Muscle layer of duodenum (tissue), 2 donors: ENCODE measurements around the gene TUSC2.
"Not testable (repeated sequence)": the region's sequence is repeated elsewhere in the genome, so short reads cannot be mapped to it uniquely, and the experiment has no call there.

Experiments used
- H3K27ac ChIP-seq: one replicate; pipeline ENCODE4 v1.7.0; 2013; ENCODE audit warnings: mild to moderate bottlenecking, low read length
- H3K27me3 ChIP-seq: one replicate; pipeline ENCODE4 v1.7.0; 2013; ENCODE audit warnings: low read depth, mild to moderate bottlenecking, control low read depth, low read length
- H3K36me3 ChIP-seq, 2 donors: one replicate each; pipeline ENCODE4 v1.7.0; 2013; ENCODE audit warnings: low read length in 2 of 2, control low read depth in 1 of 2, mild to moderate bottlenecking in 1 of 2; ENCODE audit not compliant: insufficient read depth in 2 of 2, control insufficient read depth in 1 of 2
- H3K4me1 ChIP-seq, 2 donors: one replicate each; pipeline ENCODE4 v1.7.0; 2013; ENCODE audit warnings: low read length in 2 of 2, mild to moderate bottlenecking in 2 of 2, control low read depth in 1 of 2, moderate library complexity in 1 of 2; ENCODE audit not compliant: insufficient read depth in 2 of 2, control insufficient read depth in 1 of 2
- H3K4me3 ChIP-seq, 2 donors: one replicate each; pipeline ENCODE4 v1.7.0; 2013; ENCODE audit warnings: low read length in 2 of 2, low read depth in 1 of 2, mild to moderate bottlenecking in 1 of 2
- H3K9me3 ChIP-seq, 2 donors: one replicate each; pipeline ENCODE4 v1.7.0; 2013; ENCODE audit warnings: low read length in 2 of 2, control low read depth in 1 of 2, mild to moderate bottlenecking in 1 of 2; ENCODE audit not compliant: control insufficient read depth in 1 of 2
- donor health status: healthy.

Gene TUSC2

DNA sequence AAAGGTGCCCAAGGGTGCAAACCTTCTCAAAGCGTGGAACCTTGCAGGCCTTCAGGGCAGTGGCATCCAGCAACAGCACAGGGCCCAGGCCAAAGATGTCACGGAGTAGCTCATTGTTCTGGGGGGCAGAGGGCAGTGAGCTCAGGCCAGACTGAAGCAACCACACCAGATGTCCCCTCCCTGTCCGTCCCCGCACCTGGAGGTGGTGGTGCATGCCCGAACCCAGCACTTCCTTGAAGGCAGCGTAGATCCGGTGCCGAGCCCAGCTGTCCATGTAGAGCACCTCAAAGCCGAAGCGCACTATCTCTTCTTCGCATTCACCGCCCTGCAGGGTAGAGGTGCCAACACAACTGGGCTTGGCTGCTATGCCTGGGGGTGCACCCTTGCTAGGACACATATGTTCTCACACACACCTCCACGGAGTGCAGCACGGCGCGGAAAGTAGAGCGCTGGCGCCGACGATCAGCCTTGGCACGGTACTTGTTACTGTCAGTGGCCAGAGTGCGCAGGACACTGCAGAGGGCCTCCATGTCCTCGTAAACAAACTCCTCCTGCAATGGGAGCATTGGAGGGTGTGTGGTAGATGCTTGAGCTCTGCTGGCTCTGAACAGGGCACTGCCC is 39.5 kb downstream of the TUSC2 start:
- peaks cover 5 to 24% of the 10 kb centered on the region in 2 donors for H3K4me1 ChIP-seq
- H3K27ac ChIP-seq, result no peak overlapping the region
- H3K36me3 ChIP-seq, result peaks cover 32 to 43% of the 10 kb centered on the region in 2 donors
- no peaks in the 10 kb centered on the region for H3K27me3 ChIP-seq
- no peaks in the 10 kb centered on the region for H3K9me3 ChIP-seq
- H3K4me3 ChIP-seq, result no peak overlapping the region

DNA sequence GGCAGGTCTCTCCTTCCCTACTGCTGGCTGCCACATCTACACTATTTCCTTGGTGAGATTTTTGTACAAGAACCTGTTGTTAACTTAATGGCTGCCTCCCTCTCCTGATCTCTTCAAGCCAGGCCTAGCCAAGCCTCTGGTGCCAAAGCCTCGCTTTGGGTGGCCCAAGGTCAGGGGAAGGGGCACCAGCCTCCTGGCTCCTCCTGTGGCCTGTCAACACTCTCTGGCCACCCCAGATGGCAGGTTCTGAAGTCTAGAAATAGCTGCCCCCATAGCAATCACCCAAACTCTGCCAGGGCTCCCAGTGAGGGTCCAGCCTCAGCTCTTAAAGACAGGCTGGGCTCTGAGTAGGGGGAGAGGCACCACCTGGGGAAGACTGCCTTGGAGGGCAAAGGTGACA is 40.8 kb downstream of the TUSC2 start:
- Histone ChIP-seq H3K36me3 (peaks cover 32 to 43% of the 10 kb centered on the region in 2 donors), H3K4me1 (peaks cover 0 to 14% of the 10 kb centered on the region in 2 donors), H3K27me3 (no peaks in the 10 kb centered on the region), H3K4me3 (no peak overlapping the region), H3K27ac (no peak overlapping the region), H3K9me3 (no peaks in the 10 kb centered on the region)

DNA sequence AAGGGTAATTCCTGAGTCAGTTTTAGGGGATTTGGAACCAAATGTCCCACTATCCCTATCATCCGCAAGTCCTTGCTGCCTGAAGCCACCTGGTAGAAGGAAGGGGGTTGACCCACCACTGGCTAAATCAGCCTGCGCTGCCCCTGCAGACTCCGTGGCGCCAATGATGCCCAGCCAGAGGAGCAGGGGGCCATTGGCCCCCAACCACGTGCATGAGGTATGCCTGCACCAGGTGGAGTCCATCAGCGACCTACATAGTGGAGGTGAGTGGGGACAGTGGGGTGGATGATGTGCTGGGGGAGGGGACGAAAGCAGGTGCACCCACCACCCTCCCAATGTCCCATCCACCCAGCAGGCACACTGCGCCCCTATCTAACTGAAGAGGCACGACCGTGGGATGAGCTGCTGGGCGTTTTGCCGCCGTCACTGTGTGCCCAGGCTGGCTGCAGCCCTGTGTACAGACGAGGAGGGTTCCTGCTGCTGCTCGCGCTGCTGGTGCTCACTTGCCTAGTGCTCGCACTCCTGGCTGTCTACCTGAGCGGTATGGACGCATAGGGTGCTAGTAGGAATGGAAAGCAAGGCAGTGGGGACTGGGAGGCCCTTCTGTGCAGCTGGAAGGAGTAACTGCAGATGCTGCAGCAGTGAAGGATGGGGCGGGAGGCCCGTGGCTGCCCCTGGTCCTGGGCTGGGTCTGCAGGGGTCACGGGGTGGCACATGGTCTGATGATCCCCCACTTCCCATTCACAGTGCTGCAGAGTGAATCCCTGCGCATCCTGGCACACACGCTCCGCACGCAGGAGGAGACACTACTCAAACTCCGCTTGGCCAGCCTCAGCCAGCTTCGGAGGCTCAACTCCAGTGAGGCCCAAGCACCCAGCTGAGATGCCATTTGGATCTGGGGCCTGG is 41.4 kb downstream of the TUSC2 start:
- Histone ChIP-seq H3K4me3 (no peak overlapping the region), H3K9me3 (no peaks in the 10 kb centered on the region), H3K4me1 (peaks cover 0 to 12% of the 10 kb centered on the region in 2 donors), H3K27ac (no peak overlapping the region), H3K36me3 (peaks cover 32 to 43% of the 10 kb centered on the region in 2 donors), H3K27me3 (no peaks in the 10 kb centered on the region)

DNA sequence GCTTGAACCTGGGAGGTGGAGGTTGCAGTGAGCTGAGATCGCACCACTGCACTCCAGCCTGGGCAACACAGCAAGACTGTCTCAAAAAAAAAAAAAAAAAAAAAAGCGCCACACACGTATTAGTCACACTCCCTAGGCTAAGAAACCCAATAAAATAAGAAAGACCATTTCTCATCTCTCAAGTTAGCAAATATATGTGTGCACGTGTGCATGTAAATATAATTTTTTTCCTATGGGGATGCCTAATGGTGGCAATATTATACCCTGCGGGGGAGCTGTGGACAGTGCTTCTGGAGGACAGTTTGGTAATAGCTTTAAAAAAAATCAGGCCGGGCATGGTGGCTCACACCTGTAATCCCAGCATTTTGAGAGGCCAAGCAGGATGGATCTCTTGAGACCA is 43.9 kb downstream of the TUSC2 start:
- not testable (repeated sequence) for H3K27me3 ChIP-seq, H3K9me3 ChIP-seq, H3K4me3 ChIP-seq, H3K27ac ChIP-seq, H3K4me1 ChIP-seq
- peaks cover 23 to 29% of the 10 kb centered on the region in 2 donors for H3K36me3 ChIP-seq

DNA sequence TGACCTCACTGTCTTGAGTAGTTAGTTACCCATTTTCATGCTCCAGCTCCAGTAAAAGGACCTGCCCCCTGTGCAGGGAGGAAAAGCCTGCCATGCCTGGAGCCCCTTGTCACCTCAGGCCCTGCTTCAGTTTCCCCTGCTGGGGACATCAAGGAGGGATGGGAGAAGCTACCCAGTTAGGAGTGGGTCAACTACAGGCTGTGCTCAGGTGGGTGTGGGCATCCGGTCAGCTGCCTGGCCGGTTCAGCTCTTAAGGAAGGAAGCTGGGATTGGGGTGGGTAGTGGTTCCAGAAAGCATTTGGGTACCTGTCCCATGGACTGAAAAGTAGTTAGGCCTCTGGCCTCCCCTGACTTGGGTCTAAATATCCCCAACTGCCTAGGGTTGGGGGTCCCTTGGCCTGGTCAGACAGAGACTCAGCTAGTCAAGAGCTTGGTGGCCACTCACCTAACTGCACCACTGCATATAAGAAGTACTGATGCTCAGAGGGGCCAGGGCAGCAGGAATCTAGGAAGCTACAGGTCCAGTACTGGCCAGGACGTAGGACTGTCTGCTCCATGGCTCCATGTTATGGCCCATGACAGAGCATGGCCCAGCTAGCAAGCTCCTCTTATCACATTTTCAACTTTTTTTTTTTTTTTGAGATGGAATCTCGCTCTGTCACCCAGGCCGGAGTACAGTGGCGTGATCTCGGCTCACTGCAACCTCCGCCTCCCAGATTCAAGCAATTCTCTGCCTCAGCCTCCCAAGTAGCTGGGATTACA is 48.6 kb downstream of the TUSC2 start:
- Histone ChIP-seq H3K27me3 (peaks cover 4% of the 10 kb centered on the region), H3K27ac (no peak overlapping the region)

DNA sequence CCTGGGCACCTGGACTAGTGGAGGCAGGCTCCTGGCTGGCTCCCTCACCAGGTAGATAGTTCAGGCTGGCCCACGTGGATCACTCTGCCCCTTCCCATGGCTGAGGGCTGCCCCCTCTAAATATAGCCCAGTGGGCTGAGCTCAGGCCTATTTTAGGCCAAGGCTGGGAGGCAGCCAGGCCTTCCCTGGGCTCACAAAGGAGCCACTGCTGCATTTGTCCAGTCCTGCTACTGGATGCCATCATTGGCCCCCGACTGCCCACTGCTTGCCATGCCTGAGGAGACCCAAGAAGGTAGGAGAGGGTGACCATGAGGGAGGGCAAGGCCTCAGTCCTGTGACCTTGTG is 49.2 kb downstream of the TUSC2 start, which contains the start of gene LSMEM2:
Gene LSMEM2 (plus strand): TSS at position 208 of the 345 bp plus-strand sequence. CDS start 27 bp downstream, at position 235.
- peaks cover 4% of the 10 kb centered on the region for H3K27me3 ChIP-seq
- H3K27ac ChIP-seq, result no peak within 1 kb of the TSS
- H3K4me3 ChIP-seq, result no peak within 1 kb of the TSS
- no peaks in the 10 kb centered on the region for H3K9me3 ChIP-seq
- peaks cover 0 to 28% of the 10 kb centered on the region in 2 donors for H3K4me1 ChIP-seq
- peaks cover 0 to 3% of the 10 kb centered on the region in 2 donors for H3K36me3 ChIP-seq

More for the DNA sequence above, 48.6 kb downstream of the TUSC2 start:
- H3K36me3 ChIP-seq, result peaks cover 0 to 3% of the 10 kb centered on the region in 2 donors
- no peak overlapping the region for H3K4me3 ChIP-seq
- H3K9me3 ChIP-seq, result no peaks in the 10 kb centered on the region
- H3K4me1 ChIP-seq, result peaks cover 0 to 23% of the 10 kb centered on the region in 2 donors

DNA sequence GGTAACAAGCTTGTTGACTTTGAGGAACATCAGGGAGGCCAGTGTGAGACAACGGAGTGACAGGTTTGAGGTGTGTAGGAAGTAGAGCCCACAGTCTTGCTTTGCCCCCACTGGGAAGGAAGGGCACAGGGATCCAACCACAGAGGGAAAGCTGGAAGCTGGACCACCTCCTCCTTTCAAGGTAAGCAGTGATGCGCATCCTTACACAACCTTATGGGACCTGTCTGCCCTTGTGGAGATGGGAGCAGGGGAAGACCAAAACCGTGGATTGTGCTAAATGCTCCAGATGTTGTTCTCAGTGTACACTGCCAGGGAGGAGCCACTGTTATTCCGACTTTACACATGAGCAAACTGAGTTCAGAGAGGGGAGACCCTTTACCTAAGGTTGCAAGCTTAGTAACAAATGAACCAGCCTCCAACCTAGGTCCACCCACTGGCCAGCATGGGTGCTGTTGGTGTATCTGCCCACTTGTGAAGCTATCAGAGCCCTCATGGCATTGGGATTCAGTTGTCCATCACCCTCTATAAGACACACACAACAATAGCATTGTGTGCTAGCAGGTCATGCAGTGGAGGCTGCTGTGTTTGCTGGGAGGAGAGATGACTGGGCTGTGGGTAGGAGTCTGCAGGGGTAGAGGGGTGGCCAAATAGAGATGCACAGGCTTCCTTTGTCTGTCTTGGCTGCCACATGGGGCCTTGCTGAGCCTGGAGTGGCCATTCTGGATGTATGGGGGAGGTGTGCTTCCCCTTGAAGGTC is 49.7 kb downstream of the TUSC2 start:
- peaks cover 4% of the 10 kb centered on the region for H3K27me3 ChIP-seq
- peaks cover 0 to 33% of the 10 kb centered on the region in 2 donors for H3K4me1 ChIP-seq
- H3K4me3 ChIP-seq, result no peak overlapping the region
- H3K36me3 ChIP-seq, result peaks cover 0 to 3% of the 10 kb centered on the region in 2 donors
- H3K9me3 ChIP-seq, result no peaks in the 10 kb centered on the region
- H3K27ac ChIP-seq, result no peak overlapping the region

DNA sequence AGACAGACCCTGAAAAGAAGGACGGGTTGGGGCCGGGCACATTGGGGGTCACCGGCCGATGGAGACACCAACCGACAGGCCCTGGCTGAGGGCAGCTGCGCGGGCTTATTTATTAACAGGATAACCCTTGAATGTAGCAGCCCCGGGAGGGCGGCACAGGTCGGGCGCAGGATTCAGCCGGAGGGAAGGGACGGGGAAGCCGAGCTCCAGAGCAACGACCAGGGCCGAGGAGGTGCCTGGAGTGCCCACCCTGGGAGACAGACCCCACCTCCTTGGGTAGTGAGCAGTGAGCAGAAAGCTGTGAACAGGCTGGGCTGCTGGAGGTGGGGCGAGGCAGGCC is 51.3 kb downstream of the TUSC2 start:
- Histone ChIP-seq H3K4me1 (peaks cover under 1 to 38% of the 10 kb centered on the region in 2 donors), H3K4me3 (no peak overlapping the region), H3K36me3 (peaks cover 0 to 3% of the 10 kb centered on the region in 2 donors), H3K27me3 (peaks cover 4% of the 10 kb centered on the region), H3K9me3 (no peaks in the 10 kb centered on the region), H3K27ac (no peak overlapping the region)

DNA sequence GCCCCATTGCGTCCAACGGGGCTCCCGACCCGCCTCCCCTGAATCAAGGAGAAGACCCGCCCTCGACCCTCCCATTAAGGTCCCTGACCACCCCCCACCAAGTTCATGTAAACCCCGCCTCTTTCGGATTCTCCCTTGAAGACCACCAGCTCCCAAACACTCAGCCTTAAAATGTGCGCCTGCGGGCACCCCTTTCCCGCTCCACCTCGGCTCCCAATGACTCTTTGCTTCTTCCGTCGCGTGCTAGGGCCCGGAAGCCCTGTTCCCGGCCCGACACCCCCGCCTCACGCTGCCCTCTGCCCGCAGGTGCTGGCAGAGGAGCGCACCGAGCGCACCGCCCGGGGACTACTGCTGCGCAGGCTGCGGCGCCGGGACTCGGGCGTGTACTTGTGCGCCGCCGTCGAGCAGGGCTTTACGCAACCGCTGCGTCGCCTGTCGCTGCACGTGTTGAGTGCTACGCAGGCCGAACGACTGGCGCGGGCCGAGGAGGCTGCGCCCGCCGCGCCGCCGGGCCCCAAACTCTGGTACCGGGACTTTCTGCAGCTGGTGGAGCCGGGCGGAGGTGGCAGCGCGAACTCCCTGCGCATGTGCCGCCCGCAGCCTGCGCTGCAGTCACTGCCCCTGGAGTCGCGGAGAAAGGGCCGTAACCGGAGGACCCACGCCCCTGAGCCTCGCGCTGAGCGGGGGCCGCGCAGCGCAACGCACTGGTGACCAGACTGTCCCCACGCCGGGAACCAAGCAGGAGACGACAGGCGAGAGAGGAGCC is 51.8 kb downstream of the TUSC2 start:
- Histone ChIP-seq H3K9me3 (no peaks in the 10 kb centered on the region), H3K36me3 (peaks cover 0 to 3% of the 10 kb centered on the region in 2 donors), H3K27ac (no peak overlapping the region), H3K4me1 (peaks cover 5 to 38% of the 10 kb centered on the region in 2 donors), H3K27me3 (peaks cover 4% of the 10 kb centered on the region), H3K4me3 (no peak overlapping the region)
